HG03097 (cell line): ENCODE data around the gene RAP1GAP2.
"Not testable (repeated sequence)": the region's sequence is repeated elsewhere in the genome, so short reads cannot be mapped to it uniquely, and the experiment has no call there.

Experiments
- ATAC-seq: cut with Tn5 transposase; IDR thresholded peaks from one replicate; pipeline ENCODE4 v1.9.1; 2021; ENCODE audit not compliant: unreplicated experiment, low FRiP score

Gene RAP1GAP2

GRCh38 chr17:2785376-2785775 lies 10.9 kb upstream of the RAP1GAP2 start:
- ATAC-seq = not testable (repeated sequence)

GRCh38 chr17:2786176-2786881 lies 9.9 kb upstream of the RAP1GAP2 start:
- peak; percentile 75 for ATAC-seq

GRCh38 chr17:2789700-2790099 lies 6.5 kb upstream of the RAP1GAP2 start:
- no peak for ATAC-seq

DNA sequence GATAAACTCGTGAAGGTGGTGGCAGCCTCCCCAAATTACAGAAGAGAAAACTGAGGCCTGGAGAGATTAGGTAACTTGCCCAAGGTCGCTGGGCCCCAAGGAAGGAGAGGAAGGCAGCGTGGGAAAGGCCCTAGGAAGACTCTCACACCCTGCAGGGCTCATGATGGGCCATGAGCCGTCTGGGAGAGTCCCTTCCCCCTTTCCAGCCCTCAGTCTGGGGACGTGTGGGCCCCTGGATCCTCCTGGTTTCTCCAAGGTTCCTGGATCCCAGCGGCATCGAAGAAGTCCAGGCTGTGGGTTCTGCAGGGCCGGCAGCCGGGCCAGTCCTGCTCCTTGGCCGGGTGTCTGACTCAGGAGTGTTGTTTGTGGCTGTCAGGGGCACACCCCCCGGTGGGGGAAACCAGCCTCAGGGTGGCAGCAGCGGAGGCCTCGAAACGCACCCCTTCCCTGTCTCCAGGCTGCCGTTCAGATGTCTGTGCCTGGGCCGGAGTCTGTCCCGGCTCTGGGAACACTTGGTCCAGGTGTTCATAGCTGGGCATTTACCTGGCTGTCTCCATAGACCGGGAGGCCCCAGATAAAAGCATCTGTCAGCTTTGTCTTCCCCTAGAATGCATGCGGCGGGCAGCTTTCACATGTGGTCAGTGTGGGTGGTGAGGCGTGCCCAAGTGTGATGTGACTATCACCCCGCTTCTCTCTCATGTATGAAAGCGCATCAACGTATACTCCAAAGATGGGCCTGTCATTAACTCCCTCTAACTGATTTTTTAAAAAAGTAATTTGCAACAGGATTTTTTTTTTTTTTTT lies 3.7 kb upstream of the RAP1GAP2 start:
- ATAC-seq = no peak

DNA sequence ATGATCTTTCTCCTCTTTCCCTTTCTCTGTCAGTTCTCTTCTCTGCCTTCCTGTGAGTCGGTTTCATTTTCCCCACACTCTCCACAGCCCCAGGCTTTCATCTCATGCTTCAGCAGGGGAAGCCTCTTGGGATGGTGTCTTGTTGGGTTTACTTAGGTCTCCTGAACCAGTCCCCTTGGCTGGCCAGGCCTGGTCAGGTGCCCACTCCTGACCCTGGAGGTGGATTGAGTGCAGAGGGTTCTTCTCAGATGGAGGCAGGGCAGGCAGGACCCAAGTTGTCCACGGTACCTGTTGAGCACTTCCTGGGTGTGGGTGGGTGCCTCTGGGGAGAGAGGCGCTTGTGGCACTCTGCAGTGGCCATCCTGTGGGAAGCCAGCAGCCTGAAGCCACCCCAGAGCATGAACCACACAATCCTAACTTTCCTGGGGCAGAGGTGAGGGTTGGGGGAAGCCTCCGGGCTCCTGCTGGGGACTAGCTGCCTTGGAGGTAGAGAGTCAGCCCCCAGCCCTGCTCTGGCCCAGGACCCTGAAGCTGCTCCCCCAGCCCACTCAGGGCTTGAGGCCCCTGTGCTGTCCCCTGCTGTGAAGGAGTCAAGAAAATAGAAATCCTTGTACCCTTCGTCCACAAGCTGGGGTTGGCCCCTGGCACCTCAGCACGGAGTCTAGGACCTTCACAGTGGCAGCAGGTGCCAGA lies 2.0 kb upstream of the RAP1GAP2 start:
- no peak for ATAC-seq

DNA sequence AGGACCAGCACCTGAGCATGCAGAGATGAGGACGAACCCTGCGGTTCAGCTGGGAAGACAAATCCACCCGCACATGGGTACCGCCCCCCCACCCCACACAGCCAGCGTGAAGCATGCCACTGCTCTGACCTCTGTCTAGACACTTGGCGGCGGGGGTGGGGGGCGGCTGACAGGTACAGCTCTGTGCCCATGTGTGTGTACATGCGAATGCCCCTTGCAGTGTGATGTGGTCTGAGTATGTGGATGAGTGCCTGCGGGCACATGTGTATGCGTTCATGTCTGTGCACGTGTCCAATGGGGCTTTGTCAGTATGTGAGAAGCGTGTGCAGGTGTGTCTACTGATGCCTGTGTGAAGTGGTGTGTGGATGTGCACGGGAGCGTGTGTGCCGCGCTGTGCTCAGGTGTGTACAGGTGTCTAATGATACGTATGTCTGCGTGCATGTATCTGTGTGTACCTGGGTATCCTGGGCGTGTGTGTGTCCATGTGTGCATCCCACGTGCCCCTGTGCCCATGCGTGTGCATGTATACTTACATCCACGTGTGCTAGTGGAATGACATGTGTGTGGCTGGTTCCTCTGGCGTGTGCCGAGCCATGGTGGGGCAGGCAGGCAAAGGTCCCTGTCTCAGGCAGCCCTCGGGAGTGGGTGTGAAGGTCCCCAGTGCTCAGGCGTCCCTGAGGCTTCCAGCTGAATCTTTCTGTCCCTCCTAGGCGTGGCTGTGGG lies 636 bp upstream of the RAP1GAP2 start:
- ATAC-seq = no peak

GRCh38 chr17:2797226-2797625 lies 988 bp downstream of the RAP1GAP2 start:
- no peak for ATAC-seq

DNA sequence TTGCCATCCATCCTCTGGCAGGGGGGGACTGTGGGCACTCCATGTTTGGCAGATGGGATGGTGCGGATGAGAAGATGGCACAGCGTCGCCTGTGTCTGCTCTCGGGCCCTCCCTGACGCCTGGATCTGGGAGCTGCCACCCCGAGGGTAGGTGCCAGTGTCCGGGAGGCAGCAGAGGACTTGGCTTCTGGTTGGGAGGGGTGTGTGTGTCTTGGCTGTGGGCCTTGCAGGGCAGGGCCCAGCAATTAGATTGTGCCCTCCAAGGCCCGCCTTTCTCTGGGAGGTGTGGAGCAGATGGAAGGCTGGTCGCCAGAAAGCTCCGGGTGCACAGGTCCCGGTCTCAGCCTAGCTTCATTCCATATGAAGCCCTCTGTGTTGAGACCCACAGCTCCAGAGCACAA lies 1.4 kb downstream of the RAP1GAP2 start:
- no peak for ATAC-seq

DNA sequence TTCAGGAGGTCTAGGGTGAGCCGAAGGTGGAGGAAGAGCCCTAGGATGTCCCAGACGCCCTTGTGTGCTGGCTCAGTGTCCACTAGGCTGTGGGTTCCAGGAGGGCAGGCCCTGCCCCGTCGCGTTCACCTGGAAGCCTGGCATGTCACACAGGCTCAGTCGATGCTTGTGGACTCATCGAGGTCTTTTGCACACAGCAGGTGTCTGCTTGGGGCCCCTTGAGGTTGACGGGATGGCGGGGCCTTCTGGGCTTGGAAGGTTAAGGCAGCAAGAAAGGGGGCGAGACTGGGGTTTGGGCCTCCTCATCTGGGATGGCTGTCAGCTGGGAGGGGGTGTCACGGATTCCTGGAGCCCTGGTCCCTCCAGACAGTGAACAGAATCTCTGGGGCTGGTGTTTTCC lies 1.9 kb downstream of the RAP1GAP2 start:
- ATAC-seq = no peak

- no peak for ATAC-seq
Observed at GRCh38 chr17:2798678-2799077, 2.4 kb downstream of the RAP1GAP2 start.

GRCh38 chr17:2799653-2800052 lies 3.4 kb downstream of the RAP1GAP2 start:
- ATAC-seq = no peak

DNA sequence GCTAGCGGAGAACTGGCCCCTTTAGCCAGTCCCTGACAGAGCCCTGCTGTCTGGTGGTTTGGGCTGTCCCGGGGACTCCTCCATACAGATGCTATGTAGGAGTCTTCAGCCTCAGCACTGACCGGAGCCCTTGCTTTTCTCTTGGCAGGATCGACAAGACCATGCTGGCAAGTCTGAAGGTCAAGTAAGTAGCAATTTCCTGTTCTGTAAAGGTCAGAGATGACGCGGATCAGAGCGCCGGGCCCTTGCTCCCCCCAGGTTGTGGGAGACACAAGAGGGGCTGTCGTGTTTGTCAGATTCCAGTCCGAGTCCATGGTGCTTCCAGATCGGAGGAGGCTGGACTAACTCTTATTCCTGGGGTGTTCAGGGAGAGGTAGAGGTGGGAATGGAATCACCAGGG lies 4.1 kb downstream of the RAP1GAP2 start:
- no peak for ATAC-seq

DNA sequence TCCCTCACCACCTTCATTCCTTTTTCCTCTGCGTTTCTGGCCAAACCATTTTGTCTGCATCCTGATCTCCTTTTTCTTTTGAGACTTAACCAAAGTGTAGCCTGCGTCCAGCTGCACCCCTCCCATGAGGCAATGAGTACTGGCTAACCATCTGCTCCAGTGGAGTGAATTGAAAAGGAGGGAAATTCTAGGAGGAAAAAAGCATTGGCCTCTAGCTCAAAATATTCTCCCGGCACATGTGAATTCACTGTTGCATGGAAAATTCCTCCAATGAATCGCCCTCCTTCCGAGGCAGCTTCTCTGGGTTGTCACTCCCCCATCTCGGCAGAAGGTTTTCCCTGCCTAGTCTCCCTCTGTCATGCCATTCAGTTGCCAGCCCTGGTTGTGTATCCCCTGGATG lies 5.6 kb downstream of the RAP1GAP2 start:
- no peak for ATAC-seq

- no peak for ATAC-seq
Observed at GRCh38 chr17:2802574-2802973, 6.3 kb downstream of the RAP1GAP2 start.

DNA sequence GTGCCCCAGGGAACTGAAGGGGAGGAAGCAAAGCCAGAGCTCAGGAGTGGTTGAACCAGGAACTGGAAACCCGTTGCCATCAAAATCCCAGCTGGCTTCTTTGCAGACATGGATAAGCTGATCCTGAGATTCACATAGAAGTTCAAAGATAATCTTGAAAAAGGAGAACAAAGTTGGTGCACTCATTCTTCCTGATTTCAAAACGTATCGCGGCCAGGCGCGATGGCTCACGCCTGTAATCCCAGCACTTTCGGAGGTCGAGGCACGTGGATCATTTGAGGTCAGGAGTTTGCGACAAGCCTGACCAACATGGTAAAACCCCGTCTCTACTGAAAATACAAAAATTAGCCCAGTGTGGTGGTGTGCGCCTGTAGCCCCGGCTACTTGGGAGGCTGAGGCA lies 7.1 kb downstream of the RAP1GAP2 start:
- no peak for ATAC-seq

DNA sequence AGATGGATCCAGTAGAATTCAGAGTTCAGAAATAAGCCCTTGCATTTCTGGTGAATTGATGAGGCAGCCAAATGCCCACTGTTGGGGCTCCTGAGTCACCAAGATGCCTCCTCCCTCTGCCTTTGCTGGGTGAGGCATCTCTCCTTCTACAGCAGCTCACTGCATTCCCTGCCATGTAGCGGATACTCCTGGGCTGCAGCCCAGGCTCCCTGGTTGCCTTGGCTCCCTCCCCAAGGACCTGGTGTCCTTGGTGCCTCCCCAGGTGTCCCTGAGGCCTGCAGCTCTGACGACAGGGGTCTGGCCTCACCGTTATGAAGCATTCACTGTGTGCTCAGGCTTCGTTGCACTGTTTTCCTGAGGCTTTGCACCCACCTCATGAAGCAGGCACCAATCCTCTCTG lies 7.7 kb downstream of the RAP1GAP2 start:
- no peak for ATAC-seq

DNA sequence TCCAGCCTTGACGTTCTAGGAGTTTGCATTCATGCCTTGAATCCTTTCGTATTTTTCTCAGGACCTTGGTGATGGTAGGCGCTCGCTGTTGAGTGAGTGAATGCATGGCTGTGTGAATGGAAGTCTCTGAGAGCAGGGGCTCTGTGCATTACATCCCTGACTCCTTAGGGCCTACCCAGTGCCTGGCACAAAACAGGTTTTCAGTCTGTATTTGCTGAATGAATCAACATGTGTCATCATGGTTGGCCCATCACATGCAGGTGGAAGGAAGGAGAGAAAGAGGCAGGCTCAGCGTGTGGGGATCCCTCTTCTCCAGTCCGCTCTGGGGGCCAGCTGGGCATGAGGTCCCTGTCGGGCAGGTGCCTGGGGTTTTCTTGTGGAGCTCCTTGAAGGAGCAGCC lies 8.7 kb downstream of the RAP1GAP2 start:
- ATAC-seq = no peak

DNA sequence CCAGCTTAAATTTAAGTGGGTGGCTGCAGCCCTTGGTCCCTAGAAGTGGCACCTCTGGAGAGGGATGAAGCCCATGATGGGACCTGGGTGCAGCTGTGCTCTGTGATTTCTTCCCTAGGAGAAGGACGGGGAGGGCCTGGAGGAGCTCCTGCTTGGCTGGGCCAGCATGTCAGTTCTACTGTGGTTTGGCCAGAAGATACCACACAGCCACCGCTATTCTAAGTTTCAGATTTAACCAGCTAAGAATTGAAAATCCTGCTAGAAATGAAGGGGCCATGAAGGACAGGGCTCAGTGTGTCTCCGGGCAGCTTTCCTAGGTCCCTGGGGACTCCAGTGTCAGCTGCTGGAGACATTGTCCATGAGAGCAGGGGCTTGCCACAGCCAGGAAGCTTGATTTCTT lies 9.7 kb downstream of the RAP1GAP2 start:
- ATAC-seq = no peak

DNA sequence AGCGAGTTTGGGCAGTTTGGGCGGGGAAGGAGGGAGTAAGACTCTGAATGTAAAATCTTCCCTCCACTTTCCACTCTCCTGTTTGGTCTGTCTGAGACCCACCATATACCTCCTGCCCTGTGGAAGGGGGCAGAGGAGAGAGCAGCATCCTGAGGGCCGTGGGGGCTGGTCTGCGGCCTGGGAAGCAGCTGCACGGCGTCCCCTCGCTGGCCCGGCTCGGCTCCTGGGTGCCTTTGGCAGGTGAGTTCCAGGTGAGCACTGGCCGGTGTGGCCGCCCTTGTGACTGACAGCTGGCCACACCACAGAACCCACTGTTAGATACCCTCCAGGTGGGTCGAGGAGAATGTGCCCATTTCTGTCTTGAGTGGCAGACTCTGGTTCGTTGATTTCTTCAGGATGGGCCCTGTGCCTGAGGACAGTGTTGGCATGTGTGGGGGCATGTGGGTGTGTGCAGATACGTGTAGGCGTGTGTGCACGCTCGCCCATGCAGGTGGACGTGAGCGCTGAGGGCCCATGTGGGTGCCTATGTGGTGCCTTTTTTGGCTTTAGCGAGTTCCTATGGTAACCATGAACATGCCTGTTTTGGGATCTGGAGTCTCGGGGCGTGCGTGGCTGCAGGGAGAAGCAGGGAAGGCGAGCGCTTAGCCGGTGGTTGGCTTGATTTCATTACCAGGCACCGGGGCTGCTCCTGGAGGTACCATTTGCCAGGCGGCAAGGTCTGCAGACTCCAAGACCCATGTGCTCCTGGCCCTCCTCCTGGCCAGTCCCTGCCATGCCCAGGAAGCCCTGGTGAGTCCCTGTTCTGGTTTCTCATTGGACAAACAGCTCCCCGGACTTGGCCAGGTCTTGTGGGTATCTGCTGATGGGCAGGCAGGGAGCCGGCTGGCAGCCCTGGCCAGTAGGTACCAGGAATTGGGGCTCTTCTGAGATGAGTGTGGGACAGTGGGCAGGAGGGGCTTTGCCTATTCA lies 12.4 kb downstream of the RAP1GAP2 start:
- no peak for ATAC-seq

DNA sequence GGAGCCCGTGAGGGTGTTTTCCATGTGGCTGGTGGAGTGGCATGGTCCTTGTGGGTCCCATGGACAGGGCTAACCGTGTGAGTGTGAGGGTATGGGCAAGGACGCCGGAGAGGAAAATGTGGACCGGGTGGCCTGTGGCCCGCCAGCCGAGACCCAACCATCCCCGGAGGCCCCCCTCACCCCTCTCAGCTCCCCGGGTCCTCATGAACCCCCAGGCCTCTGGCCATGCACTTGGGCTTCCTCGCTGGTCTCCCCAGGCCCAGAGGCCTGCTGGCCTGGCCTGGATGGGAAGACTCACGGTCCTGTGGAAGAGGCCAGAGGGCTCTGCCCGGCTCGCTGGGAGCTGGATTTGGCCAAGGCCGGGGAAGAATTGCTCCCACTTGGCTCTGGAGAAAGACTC lies 13.1 kb downstream of the RAP1GAP2 start:
- ATAC-seq = no peak
